Neural cell (in vitro differentiated cells): ENCODE measurements around the gene SLC4A2. TPM values are rescaled to one million over a fixed set of nuclear protein-coding genes. Genes with fewer than 3 reads are reported as not detected.
A peak's percentile ranks its signal among the peaks of the same experiment; 100 is the strongest.

Source experiments
- H2AFZ ChIP-seq: fragments of 200-600, 300-800 bp; sonication (generic), shearing (Covaris generic); 2 replicates; pipeline ENCODE4 v1.6.0; 2014; ENCODE audit warnings: low read depth, mild to moderate bottlenecking, antibody characterized with exemption, low read length, moderate library complexity
- H3F3A ChIP-seq: fragments of 200-600 bp; shearing (Covaris generic); 2 replicates; pipeline ENCODE4 v1.6.1; 2016; ENCODE audit warnings: mild to moderate bottlenecking, moderate library complexity, mixed read lengths, antibody characterized with exemption, low read length; ENCODE audit not compliant: insufficient read depth, poor library complexity, severe bottlenecking
- H3K27ac ChIP-seq: fragments of 200-600, 300-800 bp; sonication (generic), shearing (Covaris generic); 2 replicates; pipeline ENCODE4 v1.5.1; 2014; ENCODE audit warnings: mild to moderate bottlenecking, low read length, moderate library complexity
- H3K27me3 ChIP-seq: fragments of 300-800, 200-600 bp; sonication (generic), shearing (Covaris generic); 2 replicates; pipeline ENCODE4 v1.6.0; 2014; ENCODE audit warnings: mild to moderate bottlenecking, low read depth, low read length, moderate library complexity; ENCODE audit not compliant: insufficient read depth
- H3K36me3 ChIP-seq: fragments of 300-800, 200-600 bp; sonication (generic), shearing (Covaris generic); 2 replicates; pipeline ENCODE4 v1.5.1; 2014; ENCODE audit warnings: mild to moderate bottlenecking, antibody characterized with exemption, low read length, moderate library complexity; ENCODE audit not compliant: insufficient read depth
- H3K4me2 ChIP-seq: fragments of 300-800, 200-600 bp; sonication (generic), shearing (Covaris generic); 2 replicates; pipeline ENCODE4 v1.6.0; 2014; ENCODE audit warnings: mild to moderate bottlenecking, low read length
- H3K4me3 ChIP-seq: fragments of 300-800, 200-600 bp; sonication (generic), shearing (Covaris generic); 2 replicates; pipeline ENCODE4 v1.5.1; 2014; ENCODE audit warnings: mild to moderate bottlenecking, low read length, moderate library complexity
- H3K79me2 ChIP-seq: fragments of 200-600 bp; shearing (Covaris generic); replicated peaks from 2 replicates; pipeline ENCODE4 v1.6.0; 2014; ENCODE audit warnings: mild to moderate bottlenecking, low read length, moderate library complexity; ENCODE audit not compliant: insufficient read depth
- H3K9ac ChIP-seq: fragments of 300-800, 200-600 bp; sonication (generic), shearing (Covaris generic); 2 replicates; pipeline ENCODE4 v1.6.1; 2016; ENCODE audit warnings: mild to moderate bottlenecking, low read length, mixed read lengths
- H3K9me2 ChIP-seq: fragments of 200-600 bp; shearing (Covaris generic); 2 replicates; pipeline ENCODE4 v1.6.1; 2016; ENCODE audit warnings: mild to moderate bottlenecking, low read length, mixed read lengths; ENCODE audit not compliant: insufficient read depth
- H3K9me3 ChIP-seq: fragments of 200-600, 300-800 bp; sonication (generic), shearing (Covaris generic); 2 replicates; pipeline ENCODE4 v1.6.1; 2016; ENCODE audit warnings: mild to moderate bottlenecking, mixed run types, low read length, moderate library complexity, mixed read lengths
- H4K20me1 ChIP-seq: fragments of 200-600 bp; shearing (Covaris generic); 2 replicates; pipeline ENCODE4 v1.6.1; 2016; ENCODE audit warnings: mild to moderate bottlenecking, mixed run types; ENCODE audit not compliant: insufficient read depth
- EP300 ChIP-seq: fragments of 450-650 bp; conservative IDR thresholded peaks from 2 replicates; pipeline ENCODE4 v1.6.1; 2014; ENCODE audit warnings: antibody characterized with exemption, mild to moderate bottlenecking, moderate library complexity; ENCODE audit not compliant: poor library complexity, severe bottlenecking
- EZH2 ChIP-seq: fragments of 200-600, 300-800 bp; shearing (Covaris generic), sonication (generic); IDR thresholded peaks from 2 replicates; pipeline ENCODE4 v1.6.1; 2014; ENCODE audit warnings: antibody characterized with exemption, low read length, borderline replicate concordance, mild to moderate bottlenecking; ENCODE audit not compliant: insufficient read depth, poor library complexity, severe bottlenecking
- MXI1 ChIP-seq: fragments of 450-650 bp; conservative IDR thresholded peaks from 2 replicates; pipeline ENCODE4 v1.6.1; 2014; ENCODE audit warnings: antibody characterized with exemption, mild to moderate bottlenecking; ENCODE audit not compliant: poor library complexity, severe bottlenecking
- POLR2AphosphoS5 ChIP-seq: IDR thresholded peaks from 2 replicates; pipeline ENCODE4 v1.6.1; 2012
- RAD21 ChIP-seq: fragments of 450-650 bp; conservative IDR thresholded peaks from 2 replicates; pipeline ENCODE4 v1.6.1; 2014; ENCODE audit warnings: antibody characterized with exemption, mild to moderate bottlenecking, moderate library complexity
- SMC3 ChIP-seq: fragments of 450-650 bp; conservative IDR thresholded peaks from 2 replicates; pipeline ENCODE4 v1.6.1; 2014; ENCODE audit warnings: antibody characterized with exemption, mild to moderate bottlenecking, moderate library complexity; ENCODE audit not compliant: poor library complexity
- TAF1 ChIP-seq: IDR thresholded peaks from 2 replicates; pipeline ENCODE4 v1.6.1; 2012; ENCODE audit warnings: low read depth
- polyA plus RNA-seq: library from polyadenylated mRNA; depleted of rRNA; stranded (reverse); fragments of >200 nt; gene quantifications from 2 replicates; pipeline ENCODE4 v1.2.3, GENCODE V29; 2014
- TF ChIP-seq, protein P1 (sequence below): fragments of 450-650 bp; IDR thresholded peaks from 2 replicates; pipeline ENCODE4 v1.5.1; 2014; ENCODE audit warnings: antibody characterized with exemption, mild to moderate bottlenecking, moderate library complexity; ENCODE audit not compliant: poor library complexity, severe bottlenecking
- TF ChIP-seq, protein P2 (sequence below): IDR thresholded peaks from 2 replicates; pipeline ENCODE4 v1.6.1; 2012; ENCODE audit warnings: borderline replicate concordance

Gene SLC4A2
- polyA plus RNA-seq, 1 donor from 2014 or later: 2.4 TPM

DNA sequence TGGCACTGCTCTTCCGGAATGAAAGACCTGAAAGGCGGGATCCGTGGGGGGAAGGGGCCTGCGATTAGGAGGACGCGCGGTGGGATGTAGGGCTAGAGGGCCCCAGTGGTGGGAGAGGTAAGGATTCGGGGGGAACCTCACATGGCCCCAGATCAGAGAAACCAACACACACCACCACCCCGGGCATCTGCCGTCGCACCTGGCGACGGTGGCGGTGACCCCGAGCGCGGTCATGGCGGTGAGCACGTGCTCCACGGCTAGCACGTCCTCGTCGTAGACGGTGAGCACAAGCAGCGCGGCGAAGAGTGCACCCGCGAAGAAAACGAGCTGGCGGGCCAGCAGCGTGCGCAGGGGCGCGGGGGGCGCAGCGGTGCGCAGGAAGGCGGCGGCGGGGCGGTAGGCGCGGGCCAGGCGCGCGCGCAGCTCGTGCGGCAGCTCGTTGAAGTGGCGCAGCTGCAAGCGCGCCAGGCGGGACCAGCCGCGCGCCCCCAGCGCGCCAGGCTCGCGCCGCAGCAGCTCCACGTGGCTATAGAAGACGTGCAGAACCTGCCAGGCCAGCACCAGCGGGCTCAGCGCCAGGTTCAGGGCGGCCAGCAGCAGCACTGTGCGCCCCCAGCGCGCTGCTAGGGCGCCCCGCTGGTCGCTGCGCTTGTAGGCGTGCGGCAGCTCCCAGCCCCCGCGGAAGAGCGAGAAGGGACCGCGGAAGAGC lies 40.8 kb upstream of the SLC4A2 start:
- Histone ChIP-seq H3K27me3 (peaks cover 25% of the 10 kb centered on the region), H2AFZ (no peak overlapping the region), H3K9me2 (no peaks in the 10 kb centered on the region), H3K9me3 (no peaks in the 10 kb centered on the region), H3K4me2 (no peak overlapping the region), H3K27ac (no peak overlapping the region), H3K4me3 (peak overlapping the region; percentile 61), H3K36me3 (no peaks in the 10 kb centered on the region), H3K9ac (peak overlapping the region; percentile 31), H3F3A (no peaks in the 10 kb centered on the region), H4K20me1 (no peaks in the 10 kb centered on the region), H3K79me2 (no peaks in the 10 kb centered on the region)
- TF ChIP-seq, protein P1, sequence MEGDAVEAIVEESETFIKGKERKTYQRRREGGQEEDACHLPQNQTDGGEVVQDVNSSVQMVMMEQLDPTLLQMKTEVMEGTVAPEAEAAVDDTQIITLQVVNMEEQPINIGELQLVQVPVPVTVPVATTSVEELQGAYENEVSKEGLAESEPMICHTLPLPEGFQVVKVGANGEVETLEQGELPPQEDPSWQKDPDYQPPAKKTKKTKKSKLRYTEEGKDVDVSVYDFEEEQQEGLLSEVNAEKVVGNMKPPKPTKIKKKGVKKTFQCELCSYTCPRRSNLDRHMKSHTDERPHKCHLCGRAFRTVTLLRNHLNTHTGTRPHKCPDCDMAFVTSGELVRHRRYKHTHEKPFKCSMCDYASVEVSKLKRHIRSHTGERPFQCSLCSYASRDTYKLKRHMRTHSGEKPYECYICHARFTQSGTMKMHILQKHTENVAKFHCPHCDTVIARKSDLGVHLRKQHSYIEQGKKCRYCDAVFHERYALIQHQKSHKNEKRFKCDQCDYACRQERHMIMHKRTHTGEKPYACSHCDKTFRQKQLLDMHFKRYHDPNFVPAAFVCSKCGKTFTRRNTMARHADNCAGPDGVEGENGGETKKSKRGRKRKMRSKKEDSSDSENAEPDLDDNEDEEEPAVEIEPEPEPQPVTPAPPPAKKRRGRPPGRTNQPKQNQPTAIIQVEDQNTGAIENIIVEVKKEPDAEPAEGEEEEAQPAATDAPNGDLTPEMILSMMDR: peak; percentile 19
- peak; percentile 67 for TF ChIP-seq MXI1
- TF ChIP-seq RAD21: peak; percentile 9
- TF ChIP-seq EZH2: no peak
- no peak for TF ChIP-seq POLR2AphosphoS5
- TF ChIP-seq SMC3: peak; percentile 49
- TF ChIP-seq TAF1: no peak
- TF ChIP-seq EP300: no peak
- TF ChIP-seq, protein P2, sequence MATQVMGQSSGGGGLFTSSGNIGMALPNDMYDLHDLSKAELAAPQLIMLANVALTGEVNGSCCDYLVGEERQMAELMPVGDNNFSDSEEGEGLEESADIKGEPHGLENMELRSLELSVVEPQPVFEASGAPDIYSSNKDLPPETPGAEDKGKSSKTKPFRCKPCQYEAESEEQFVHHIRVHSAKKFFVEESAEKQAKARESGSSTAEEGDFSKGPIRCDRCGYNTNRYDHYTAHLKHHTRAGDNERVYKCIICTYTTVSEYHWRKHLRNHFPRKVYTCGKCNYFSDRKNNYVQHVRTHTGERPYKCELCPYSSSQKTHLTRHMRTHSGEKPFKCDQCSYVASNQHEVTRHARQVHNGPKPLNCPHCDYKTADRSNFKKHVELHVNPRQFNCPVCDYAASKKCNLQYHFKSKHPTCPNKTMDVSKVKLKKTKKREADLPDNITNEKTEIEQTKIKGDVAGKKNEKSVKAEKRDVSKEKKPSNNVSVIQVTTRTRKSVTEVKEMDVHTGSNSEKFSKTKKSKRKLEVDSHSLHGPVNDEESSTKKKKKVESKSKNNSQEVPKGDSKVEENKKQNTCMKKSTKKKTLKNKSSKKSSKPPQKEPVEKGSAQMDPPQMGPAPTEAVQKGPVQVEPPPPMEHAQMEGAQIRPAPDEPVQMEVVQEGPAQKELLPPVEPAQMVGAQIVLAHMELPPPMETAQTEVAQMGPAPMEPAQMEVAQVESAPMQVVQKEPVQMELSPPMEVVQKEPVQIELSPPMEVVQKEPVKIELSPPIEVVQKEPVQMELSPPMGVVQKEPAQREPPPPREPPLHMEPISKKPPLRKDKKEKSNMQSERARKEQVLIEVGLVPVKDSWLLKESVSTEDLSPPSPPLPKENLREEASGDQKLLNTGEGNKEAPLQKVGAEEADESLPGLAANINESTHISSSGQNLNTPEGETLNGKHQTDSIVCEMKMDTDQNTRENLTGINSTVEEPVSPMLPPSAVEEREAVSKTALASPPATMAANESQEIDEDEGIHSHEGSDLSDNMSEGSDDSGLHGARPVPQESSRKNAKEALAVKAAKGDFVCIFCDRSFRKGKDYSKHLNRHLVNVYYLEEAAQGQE: no peak

DNA sequence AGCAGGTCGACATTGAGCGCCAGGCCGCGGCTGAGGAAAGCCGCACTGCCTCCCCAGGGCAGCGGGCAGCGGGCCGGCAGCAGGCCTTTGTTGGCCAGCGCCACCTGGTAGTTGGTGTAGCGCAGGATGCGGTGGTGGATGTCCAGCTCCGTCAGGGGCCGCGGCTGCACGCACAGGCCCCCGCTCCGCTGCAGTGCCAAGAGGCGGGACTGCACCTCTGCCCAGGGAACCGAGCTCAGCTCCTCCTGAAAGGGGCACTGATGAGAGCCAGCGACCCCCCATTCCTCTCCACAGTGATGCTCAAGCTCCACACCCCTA lies 40.3 kb upstream of the SLC4A2 start:
- H3K4me3 ChIP-seq: peak overlapping the region; percentile 58

More for the DNA sequence above, 40.3 kb upstream of the SLC4A2 start:
- H3K4me2 ChIP-seq: no peak overlapping the region
- no peak overlapping the region for H2AFZ ChIP-seq
- H3K9me3 ChIP-seq: no peaks in the 10 kb centered on the region
- peaks cover 25% of the 10 kb centered on the region for H3K27me3 ChIP-seq
- H3K9me2 ChIP-seq: no peaks in the 10 kb centered on the region
- no peaks in the 10 kb centered on the region for H3K79me2 ChIP-seq
- no peak overlapping the region for H3K9ac ChIP-seq
- no peak overlapping the region for H3K27ac ChIP-seq
- H3K36me3 ChIP-seq: no peaks in the 10 kb centered on the region
- TF ChIP-seq TAF1: no peak
- TF ChIP-seq, protein P1: no peak
- no peaks in the 10 kb centered on the region for H4K20me1 ChIP-seq
- no peaks in the 10 kb centered on the region for H3F3A ChIP-seq
